Transverse colon (tissue), 4 donors: Measurements from ENCODE around the gene TIMP1. TPM values are rescaled to one million over a fixed set of nuclear protein-coding genes. Genes with fewer than 3 reads are reported as not detected.

Source experiments
- DNase-seq: peaks from one replicate; pipeline ENCODE4 v3.0.0-alpha.2; 2019
- H3K27ac ChIP-seq, 4 donors: fragments of 200-600 bp; sonication (generic); 2 replicates each; pipeline ENCODE4 v1.5.1; 2016 to 2018; ENCODE audit warnings: inconsistent platforms in 4 of 4
- H3K27me3 ChIP-seq: fragments of 200-600 bp; sonication (generic); 2 replicates; pipeline ENCODE4 v1.5.1; 2017; ENCODE audit warnings: inconsistent platforms
- H3K36me3 ChIP-seq, 4 donors: fragments of 200-600 bp; sonication (generic); 2 replicates each; pipeline ENCODE4 v1.5.1; 2017 to 2019; ENCODE audit warnings: inconsistent platforms in 4 of 4
- H3K4me1 ChIP-seq, 4 donors: fragments of 200-600 bp; sonication (generic); 2 replicates each; pipeline ENCODE4 v1.5.1; 2017 to 2020; ENCODE audit warnings: inconsistent platforms in 4 of 4
- H3K4me3 ChIP-seq, 4 donors: fragments of 200-600 bp; sonication (generic); 1 replicate in 1 of 4; 2 replicates in 3 of 4; pipeline versions ENCODE4 v1.5.1 to v1.6.1; 2017 to 2019; ENCODE audit warnings: inconsistent platforms in 4 of 4
- H3K9me3 ChIP-seq, 2 donors: fragments of 200-600 bp; sonication (generic); 2 replicates each; pipeline ENCODE4 v1.5.1; 2017 to 2019; ENCODE audit warnings: inconsistent platforms in 2 of 2
- CTCF ChIP-seq, 5 experiments: fragments of 200-600 bp in 3 of 5; fragments of 450-650 bp in 2 of 5; sonication (generic) in 3 of 5; IDR thresholded peaks; 1 replicate in 2 of 5; 2 replicates in 3 of 5; pipeline ENCODE4 v1.5.1; 2016 to 2017; ENCODE audit warnings: antibody characterized with exemption in 5 of 5, inconsistent platforms in 3 of 5, mild to moderate bottlenecking in 2 of 5, moderate library complexity in 1 of 5
- EP300 ChIP-seq: sonication (generic); formaldehyde crosslinking; IDR thresholded peaks from one replicate; pipeline ENCODE4 v1.6.1; 2017; ENCODE audit warnings: antibody characterized with exemption, low read depth
- POLR2A ChIP-seq: fragments of 450-650 bp; IDR thresholded peaks from one replicate; pipeline ENCODE4 v1.6.1; 2016; ENCODE audit warnings: antibody characterized with exemption, mild to moderate bottlenecking, moderate library complexity
- POLR2AphosphoS5 ChIP-seq, 3 donors: sonication (generic); formaldehyde crosslinking; IDR thresholded peaks; one replicate each; pipeline ENCODE4 v1.6.1; 2016; ENCODE audit warnings: antibody characterized with exemption in 3 of 3
- WGBS, 2 donors: methylation state at CpG; one replicate each; pipeline ENCODE4 v1.1.5; 2018; ENCODE audit warnings: low coverage in 1 of 2; 5-methylcytosine and 5-hydroxymethylcytosine counted together
- in situ Hi-C, 4 donors: fragments of 200-750 bp; cut with MboI; loops; one replicate each; pipeline versions ENCODE4 v1.15.0 to v1.15.1; 2017; ENCODE audit warnings: low sequenced_read_pairs in 3 of 4, low pct_ligation_motif_present in 1 of 4, low pct_unique_long_range_greater_than_20kb in 1 of 4
- intact Hi-C: fragments of 100-400 bp; cut with DNase I; formaldehyde crosslinking; loops from one replicate; pipeline ENCODE4 v1.15.1; 2023; ENCODE audit warnings: low total_unique reads
- total RNA-seq, 4 donors: library from RNA; depleted of rRNA; stranded (reverse); fragments of >200 nt; gene quantifications; one replicate each; pipeline ENCODE4 v1.1.0, GENCODE V29; 2016

The TIMP1 gene
- total RNA-seq, 4 donors from 2014 or later: 14.2 to 83.0 (median 43.6) TPM

GRCh38 chrX:47610511-47610910 lies 28.3 kb downstream of the TIMP1 start:
- TF ChIP-seq EP300: no peak
- TF ChIP-seq POLR2AphosphoS5 (IDR thresholded peaks at IDR 0.05): no peak
- TF ChIP-seq POLR2A: no peak
- no peak for TF ChIP-seq CTCF (IDR thresholded peaks at IDR 0.05)
- intact Hi-C loops: no loop called here
- H3K9me3 ChIP-seq: no peaks in the 10 kb centered on the region
- WGBS, 2 donors: 81 to 83% methylated on average over 3 to 4 of the region's 4 CpGs
- no peak overlapping the region for H3K27ac ChIP-seq
- no peaks in the 10 kb centered on the region for H3K27me3 ChIP-seq
- no peaks in the 10 kb centered on the region for H3K4me1 ChIP-seq
- in situ Hi-C loops: no loop called here
- no peak overlapping the region for H3K4me3 ChIP-seq
- H3K36me3 ChIP-seq: no peaks in the 10 kb centered on the region
- DNase-seq: no peak

- intact Hi-C loops: no loop called here
- WGBS, 2 donors: 72% methylated on average over 2 of the region's 2 CpGs; no CpG with 5 or more reads in 1 of the 2 donors
- no peak for TF ChIP-seq EP300
- no peak for TF ChIP-seq POLR2AphosphoS5 (IDR thresholded peaks at IDR 0.05)
- no peak for TF ChIP-seq POLR2A
- TF ChIP-seq CTCF (IDR thresholded peaks at IDR 0.05): no peak
These were observed 29.3 kb downstream of the TIMP1 start for GRCh38 chrX:47611489-47611888.

GRCh38 chrX:47611926-47612325 lies 29.7 kb downstream of the TIMP1 start:
- Histone ChIP-seq H3K27me3 (no peaks in the 10 kb centered on the region), H3K9me3 (no peaks in the 10 kb centered on the region), H3K4me1 (no peaks in the 10 kb centered on the region), H3K36me3 (no peaks in the 10 kb centered on the region), H3K27ac (no peak overlapping the region), H3K4me3 (no peak overlapping the region)
- WGBS, 2 donors: 71% methylated on average over 2 of the region's 2 CpGs; no CpG with 5 or more reads in 1 of the 2 donors
- no peak for DNase-seq
- intact Hi-C loops (no loop called here), in situ Hi-C loops (no loop called here)
- TF ChIP-seq CTCF (IDR thresholded peaks at IDR 0.05) (no peak), POLR2A (no peak), EP300 (no peak), POLR2AphosphoS5 (IDR thresholded peaks at IDR 0.05) (no peak)

More at GRCh38 chrX:47611489-47611888, 29.3 kb downstream of the TIMP1 start:
- Histone ChIP-seq H3K36me3 (no peaks in the 10 kb centered on the region), H3K27me3 (no peaks in the 10 kb centered on the region), H3K27ac (no peak overlapping the region), H3K4me3 (no peak overlapping the region), H3K9me3 (no peaks in the 10 kb centered on the region), H3K4me1 (no peaks in the 10 kb centered on the region)
- no peak for DNase-seq
- in situ Hi-C loops: no loop called here

GRCh38 chrX:47612418-47612817 lies 30.2 kb downstream of the TIMP1 start:
- no peaks in the 10 kb centered on the region for H3K36me3 ChIP-seq
- no peak for TF ChIP-seq CTCF (IDR thresholded peaks at IDR 0.05)
- TF ChIP-seq POLR2AphosphoS5 (IDR thresholded peaks at IDR 0.05): no peak
- TF ChIP-seq EP300: no peak
- no peak for TF ChIP-seq POLR2A
- no peaks in the 10 kb centered on the region for H3K9me3 ChIP-seq
- no peaks in the 10 kb centered on the region for H3K27me3 ChIP-seq
- DNase-seq: no peak
- in situ Hi-C loops (no loop called here), intact Hi-C loops (no loop called here)
- H3K4me3 ChIP-seq: no peak overlapping the region
- H3K27ac ChIP-seq: no peak overlapping the region
- no peaks in the 10 kb centered on the region for H3K4me1 ChIP-seq
